DOHH2 (cell line): Measurements from ENCODE around the gene CACNA2D1.
"Not testable (repeated sequence)": the region's sequence is repeated elsewhere in the genome, so short reads cannot be mapped to it uniquely, and the experiment has no call there.

Source experiments
- H3F3A ChIP-seq: fragments of 200-600 bp; sonication (generic), shearing (Covaris generic); 2 replicates; pipeline ENCODE4 v1.6.0; 2016; ENCODE audit warnings: antibody characterized with exemption, mild to moderate bottlenecking; ENCODE audit not compliant: control insufficient read depth, insufficient read depth
- H3K27ac ChIP-seq: fragments of 200-600 bp; sonication (generic); 2 replicates; pipeline ENCODE4 v1.5.1; 2014; ENCODE audit warnings: low read depth, mild to moderate bottlenecking, low read length, moderate library complexity
- H3K27me3 ChIP-seq: fragments of 200-600 bp; sonication (generic); 2 replicates; pipeline ENCODE4 v1.6.1; 2014; ENCODE audit warnings: mild to moderate bottlenecking, low read length, mixed read lengths; ENCODE audit not compliant: control insufficient read depth
- H3K36me3 ChIP-seq: fragments of 200-600 bp; sonication (generic); 2 replicates; pipeline ENCODE4 v1.6.1; 2014; ENCODE audit warnings: mild to moderate bottlenecking, low read length, moderate library complexity, mixed read lengths; ENCODE audit not compliant: control insufficient read depth
- H3K4me1 ChIP-seq: fragments of 200-600 bp; sonication (generic); 2 replicates; pipeline ENCODE4 v1.6.1; 2014; ENCODE audit warnings: mild to moderate bottlenecking, low read length, mixed read lengths; ENCODE audit not compliant: control insufficient read depth
- H3K4me2 ChIP-seq: fragments of 200-600 bp; sonication (generic); 2 replicates; pipeline ENCODE4 v1.6.0; 2014; ENCODE audit warnings: mild to moderate bottlenecking, low read length, moderate library complexity
- H3K4me3 ChIP-seq: fragments of 200-600 bp; sonication (generic); 2 replicates; pipeline ENCODE4 v1.5.1; 2014; ENCODE audit warnings: mild to moderate bottlenecking, low read length, mixed read lengths
- H3K79me2 ChIP-seq: fragments of 200-600 bp; sonication (generic); 2 replicates; pipeline ENCODE4 v1.6.1; 2014; ENCODE audit warnings: mild to moderate bottlenecking, low read length, mixed read lengths; ENCODE audit not compliant: control insufficient read depth
- H3K9me2 ChIP-seq: fragments of 200-600 bp; sonication (generic); replicated peaks from 2 replicates; pipeline ENCODE4 v1.6.1; 2014; ENCODE audit warnings: mild to moderate bottlenecking, low read length, mixed read lengths; ENCODE audit not compliant: control insufficient read depth
- H3K9me3 ChIP-seq: fragments of 200-600 bp; sonication (generic); 2 replicates; pipeline ENCODE4 v1.6.1; 2014; ENCODE audit warnings: antibody characterized with exemption, low read length, mixed read lengths; ENCODE audit not compliant: control insufficient read depth, insufficient read depth
- H4K20me1 ChIP-seq: fragments of 200-600 bp; sonication (generic); 2 replicates; pipeline ENCODE4 v1.6.0; 2014; ENCODE audit warnings: low read depth, mild to moderate bottlenecking, antibody characterized with exemption, low read length, moderate library complexity; ENCODE audit not compliant: control insufficient read depth, insufficient read depth
- CTCF ChIP-seq: fragments of 200-600 bp; sonication (generic); IDR thresholded peaks from one replicate; pipeline ENCODE4 v1.5.1; 2014; ENCODE audit warnings: antibody characterized with exemption, mild to moderate bottlenecking, low read depth, low read length; ENCODE audit not compliant: poor library complexity, severe bottlenecking
- EZH2phosphoT487 ChIP-seq: fragments of 200-600 bp; sonication (generic); IDR thresholded peaks from 2 replicates; pipeline ENCODE4 v1.6.1; 2017; ENCODE audit warnings: borderline replicate concordance, mild to moderate bottlenecking, antibody characterized with exemption, low read length, moderate library complexity, mixed read lengths

Gene CACNA2D1

GRCh38 chr7:82142263-82142864, 301.2 kb downstream of the CACNA2D1 start:
- Histone ChIP-seq H4K20me1 (no peaks in the 10 kb centered on the region), H3K27ac (no peak overlapping the region), H3K4me2 (no peak overlapping the region), H3K79me2 (no peaks in the 10 kb centered on the region), H3F3A (no peaks in the 10 kb centered on the region), H3K9me3 (no peaks in the 10 kb centered on the region), H3K36me3 (no peaks in the 10 kb centered on the region), H3K4me1 (no peaks in the 10 kb centered on the region), H3K9me2 (no peaks in the 10 kb centered on the region), H3K4me3 (no peak overlapping the region), H3K27me3 (no peaks in the 10 kb centered on the region)
- TF ChIP-seq EZH2phosphoT487: no peak
- no peak for TF ChIP-seq CTCF

- no peak overlapping the region for H3K4me3 ChIP-seq
- H3K27ac ChIP-seq: no peak overlapping the region
- no peaks in the 10 kb centered on the region for H3K27me3 ChIP-seq
- H3K79me2 ChIP-seq: no peaks in the 10 kb centered on the region
- H3K36me3 ChIP-seq: no peaks in the 10 kb centered on the region
- H3K9me2 ChIP-seq: no peaks in the 10 kb centered on the region
- TF ChIP-seq CTCF (no peak), EZH2phosphoT487 (no peak)
- no peaks in the 10 kb centered on the region for H4K20me1 ChIP-seq
- no peaks in the 10 kb centered on the region for H3K9me3 ChIP-seq
- no peaks in the 10 kb centered on the region for H3K4me1 ChIP-seq
- H3K4me2 ChIP-seq: no peak overlapping the region
- no peaks in the 10 kb centered on the region for H3F3A ChIP-seq
Measured at GRCh38 chr7:82141427-82141826, 302.1 kb downstream of the CACNA2D1 start.

GRCh38 chr7:82140608-82141007, 303.0 kb downstream of the CACNA2D1 start:
- H3K9me3 ChIP-seq, H3K27ac ChIP-seq, H3F3A ChIP-seq, H3K4me1 ChIP-seq, H3K27me3 ChIP-seq, H4K20me1 ChIP-seq, H3K79me2 ChIP-seq, H3K4me3 ChIP-seq, H3K9me2 ChIP-seq, H3K4me2 ChIP-seq, H3K36me3 ChIP-seq: not testable (repeated sequence)

DNA sequence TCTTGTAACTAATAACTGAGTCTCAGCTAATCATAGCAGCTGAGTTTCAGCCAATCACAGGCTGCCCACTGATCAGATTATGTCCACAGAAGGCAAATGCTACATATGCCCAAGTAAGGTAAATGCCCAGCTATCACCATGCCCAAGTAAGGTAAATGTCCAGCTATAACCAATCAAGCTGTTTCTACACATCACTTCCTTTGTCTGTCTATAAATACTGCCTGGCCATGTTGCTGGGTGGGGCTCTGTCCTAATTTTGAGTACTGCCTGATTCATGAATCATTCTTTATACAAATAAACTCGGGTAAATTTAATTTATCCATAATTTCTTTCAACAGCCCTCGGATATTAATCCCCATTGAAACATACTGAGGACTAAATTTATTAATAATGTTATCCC, 312.4 kb downstream of the CACNA2D1 start:
- Histone ChIP-seq H3K4me2 (no peak overlapping the region), H3K79me2 (no peaks in the 10 kb centered on the region), H3K4me1 (no peaks in the 10 kb centered on the region), H3K4me3 (no peak overlapping the region), H3K36me3 (no peaks in the 10 kb centered on the region), H3K9me3 (no peaks in the 10 kb centered on the region), H3K27ac (no peak overlapping the region), H3K27me3 (no peaks in the 10 kb centered on the region), H3K9me2 (no peaks in the 10 kb centered on the region), H3F3A (no peaks in the 10 kb centered on the region), H4K20me1 (no peaks in the 10 kb centered on the region)
- TF ChIP-seq CTCF (no peak), EZH2phosphoT487 (no peak)
